ENCODE measurements around the gene SDHAF2. TPM values are rescaled to one million over a fixed set of nuclear protein-coding genes. Genes with fewer than 3 reads are reported as not detected.

Gene SDHAF2
- total and polyA plus RNA-seq, 7 experiments from 2014 or later = 36.1 to 116 (median 54.6) TPM

DNA sequence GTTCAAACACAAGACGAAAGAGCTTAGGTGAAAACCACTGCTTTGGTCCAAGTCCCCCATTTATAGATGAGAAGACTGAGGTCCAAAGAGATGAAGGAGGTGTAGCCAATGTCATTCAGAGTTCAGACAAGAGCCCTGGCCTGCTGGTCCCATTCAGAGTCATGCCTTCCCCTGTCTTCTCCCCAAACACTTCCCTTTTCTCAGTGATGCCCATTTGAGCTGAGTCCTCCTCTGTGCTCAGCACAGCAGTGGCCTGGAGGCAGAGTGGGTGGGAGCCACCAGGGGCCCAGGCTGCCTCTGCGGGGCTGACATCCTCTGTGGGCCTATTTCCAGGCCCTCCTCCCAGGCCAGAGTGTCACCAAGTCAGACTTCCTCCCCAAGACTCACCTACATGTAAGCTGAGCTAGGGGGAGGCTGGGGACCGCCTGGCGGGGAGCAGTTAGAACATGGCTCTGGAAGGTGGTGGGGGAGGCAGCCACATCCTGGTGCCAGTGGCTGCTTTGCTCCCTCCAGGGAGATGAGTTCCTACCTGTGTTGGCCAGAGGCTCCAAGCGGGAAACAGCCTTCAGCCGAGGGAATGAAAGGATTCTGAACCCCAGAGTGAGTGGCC, 56.2 kb downstream of the SDHAF2 start:
- Mint-ChIP-seq H3K4me1 (peaks cover 0 to 5% (median 0%) of the 10 kb centered on the region in 7 donors), H3K4me3 (no peak overlapping the region), H3K27me3 (peaks cover 0 to 14% (median 0%) of the 10 kb centered on the region in 5 donors), H3K36me3 (peaks cover 0 to 21% (median 7%) of the 10 kb centered on the region in 5 donors), H3K9me3 (no peaks in the 10 kb centered on the region), H3K27ac (peak overlapping the region in 2 of 9 donors; percentile 41 to 46)
- no peaks in the 10 kb centered on the region for H3K27me3 ChIP-seq (ENCODE audit: control insufficient read depth in 2 of 2, insufficient read depth in 2 of 2, low read length in 2 of 2)
- H3K36me3 ChIP-seq (ENCODE audit: control insufficient read depth in 2 of 3, insufficient read depth in 3 of 3, low read length in 3 of 3) = peaks cover 0 to 4% (median 0%) of the 10 kb centered on the region in 3 experiments
- DNase-seq (no peak), ATAC-seq (peak; percentile 45)
- H3K9me3 ChIP-seq (ENCODE audit: control insufficient read depth in 2 of 3, low read length in 3 of 3) = no peaks in the 10 kb centered on the region
- CTCF ChIA-PET = no interaction called here
- no peaks in the 10 kb centered on the region for H3K4me1 ChIP-seq (ENCODE audit: control insufficient read depth in 2 of 2, insufficient read depth in 2 of 2, low read length in 2 of 2)
- intact Hi-C loops (cut with micrococcal nuclease) = no loop called here
- no peak overlapping the region for H3K27ac ChIP-seq (ENCODE audit: low read depth, low read length)
- POLR2A ChIA-PET = interaction anchor here (0.6 kb wide), 1 partner anchor 9 kb away, joined by 3 read pairs; no protein-coding TSS in a partner anchor
- H3K4me3 ChIP-seq (ENCODE audit: low read length) = no peak overlapping the region

DNA sequence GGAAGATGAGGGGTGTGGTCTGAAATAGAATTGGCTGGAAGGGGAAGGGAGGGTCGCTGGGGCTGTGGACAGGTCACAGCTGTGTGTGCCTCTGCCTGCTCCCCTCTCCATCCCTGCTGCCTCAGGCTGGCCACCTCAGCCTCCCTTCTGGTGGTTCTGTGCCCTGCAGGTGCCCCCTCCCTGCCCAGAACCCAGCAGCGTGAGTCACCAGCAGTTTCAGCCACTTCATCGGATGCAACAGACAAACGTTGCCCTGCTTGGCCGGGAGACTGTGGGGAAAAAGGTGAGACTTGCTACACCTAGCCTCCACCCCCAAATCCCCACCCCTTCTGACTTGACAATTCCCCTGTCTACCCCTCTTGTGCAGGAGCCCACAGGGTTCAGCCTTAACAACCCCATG, 56.9 kb downstream of the SDHAF2 start:
- Histone ChIP-seq H3K27ac (ENCODE audit: low read depth, low read length) (no peak overlapping the region), H3K27me3 (ENCODE audit: control insufficient read depth in 2 of 2, insufficient read depth in 2 of 2, low read length in 2 of 2) (no peaks in the 10 kb centered on the region), H3K9me3 (ENCODE audit: control insufficient read depth in 2 of 3, low read length in 3 of 3) (no peaks in the 10 kb centered on the region), H3K4me1 (ENCODE audit: control insufficient read depth in 2 of 2, insufficient read depth in 2 of 2, low read length in 2 of 2) (no peaks in the 10 kb centered on the region), H3K4me3 (ENCODE audit: low read length) (no peak overlapping the region), H3K36me3 (ENCODE audit: control insufficient read depth in 2 of 3, insufficient read depth in 3 of 3, low read length in 3 of 3) (peaks cover 0 to 4% (median 0%) of the 10 kb centered on the region in 3 experiments)
- H3K27me3 Mint-ChIP-seq = peaks cover 0 to 11% (median 0%) of the 10 kb centered on the region in 5 donors
- ATAC-seq (no peak), DNase-seq (no peak)
- H3K9me3 Mint-ChIP-seq = no peaks in the 10 kb centered on the region
- CTCF ChIA-PET = no interaction called here
- no peak overlapping the region for H3K27ac Mint-ChIP-seq
- peaks cover 0 to 21% (median 7%) of the 10 kb centered on the region in 5 donors for H3K36me3 Mint-ChIP-seq
- H3K4me3 Mint-ChIP-seq = no peak overlapping the region
- intact Hi-C loops (cut with micrococcal nuclease) = no loop called here
- POLR2A ChIA-PET = no interaction called here
- peaks cover 0 to 3% (median 0%) of the 10 kb centered on the region in 7 donors for H3K4me1 Mint-ChIP-seq

DNA sequence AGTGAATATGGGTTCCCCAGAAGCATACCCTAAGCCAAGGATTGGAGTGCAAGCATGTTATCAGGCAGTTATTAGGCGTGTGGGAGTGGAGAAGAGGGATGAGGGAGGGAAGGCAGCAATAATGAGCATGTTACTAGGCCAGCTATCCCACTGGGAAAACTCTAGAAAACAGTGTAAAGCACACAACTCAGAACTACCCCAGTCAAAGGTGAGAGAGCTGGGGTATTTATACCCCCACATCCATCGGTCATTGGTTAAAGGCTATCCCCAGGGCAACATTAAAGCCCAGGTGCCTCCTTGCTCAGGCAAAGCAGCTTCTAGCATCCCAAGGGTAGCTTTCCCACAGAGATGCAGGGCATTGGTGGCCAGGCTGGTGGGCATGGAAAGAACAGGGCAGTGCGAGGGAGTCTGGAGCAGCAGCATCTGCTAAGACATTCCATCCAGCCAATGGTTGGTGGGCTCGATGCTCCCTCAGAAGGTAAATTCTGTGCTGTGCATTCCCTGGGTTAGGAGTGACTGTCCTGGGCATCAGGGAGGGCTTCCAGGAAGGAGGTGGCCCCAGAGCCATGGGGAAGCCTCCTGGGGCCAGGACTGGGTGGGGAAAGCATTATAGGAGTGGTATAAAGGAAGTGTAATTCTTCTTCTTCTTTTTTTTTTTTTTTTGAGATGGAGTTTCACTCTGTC, 57.6 kb downstream of the SDHAF2 start:
- ChIA-PET CTCF (no interaction called here), POLR2A (no interaction called here)
- Mint-ChIP-seq H3K4me1 (peaks cover 0 to 3% (median 0%) of the 10 kb centered on the region in 7 donors), H3K36me3 (peaks cover 0 to 25% (median 7%) of the 10 kb centered on the region in 5 donors), H3K4me3 (no peak overlapping the region), H3K27me3 (peaks cover 0 to 15% (median 0%) of the 10 kb centered on the region in 5 donors), H3K27ac (no peak overlapping the region), H3K9me3 (no peaks in the 10 kb centered on the region)
- no peak for ATAC-seq
- no peak overlapping the region for H3K27ac ChIP-seq (ENCODE audit: low read depth, low read length)
- intact Hi-C loops (cut with micrococcal nuclease) = no loop called here
- H3K36me3 ChIP-seq (ENCODE audit: control insufficient read depth in 2 of 3, insufficient read depth in 3 of 3, low read length in 3 of 3) = peaks cover 0 to 4% (median 0%) of the 10 kb centered on the region in 3 experiments
- H3K27me3 ChIP-seq (ENCODE audit: control insufficient read depth in 2 of 2, insufficient read depth in 2 of 2, low read length in 2 of 2) = no peaks in the 10 kb centered on the region
- no peak for DNase-seq
- H3K9me3 ChIP-seq (ENCODE audit: control insufficient read depth in 2 of 3, low read length in 3 of 3) = no peaks in the 10 kb centered on the region
- no peak overlapping the region for H3K4me3 ChIP-seq (ENCODE audit: low read length)
- no peaks in the 10 kb centered on the region for H3K4me1 ChIP-seq (ENCODE audit: control insufficient read depth in 2 of 2, insufficient read depth in 2 of 2, low read length in 2 of 2)

DNA sequence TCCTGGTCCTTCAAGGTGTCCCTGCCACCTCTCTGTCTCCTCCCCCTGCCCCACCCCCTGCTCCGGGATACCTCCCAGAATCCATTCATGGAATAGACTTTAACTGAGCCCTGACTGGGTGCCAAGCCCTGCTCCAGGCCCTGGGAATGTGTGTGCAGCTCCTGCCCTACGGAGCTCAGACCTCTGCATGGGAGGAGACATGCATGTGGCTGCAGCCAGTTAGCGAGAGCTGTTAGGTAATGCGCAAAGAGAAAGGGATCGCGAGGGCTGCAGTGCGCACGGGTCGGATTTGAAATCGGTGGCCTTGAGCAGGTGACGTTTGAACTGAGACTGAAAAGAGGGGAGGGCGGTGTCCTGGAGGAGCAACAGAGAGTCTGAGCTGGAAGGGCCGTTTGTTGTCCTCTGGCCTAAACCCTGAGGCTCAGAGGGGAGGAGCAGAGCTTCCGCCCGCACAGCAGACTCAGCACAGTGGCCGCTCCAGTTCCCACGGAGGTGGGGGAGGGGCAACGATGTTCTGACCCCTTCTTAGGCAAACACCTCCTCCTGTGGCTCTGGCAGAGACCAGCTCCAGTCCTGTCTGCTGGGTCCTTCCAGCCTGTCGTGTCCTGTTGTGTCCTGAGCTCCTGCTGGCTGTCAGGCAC, 58.8 kb downstream of the SDHAF2 start:
- Histone ChIP-seq H3K27me3 (ENCODE audit: control insufficient read depth in 2 of 2, insufficient read depth in 2 of 2, low read length in 2 of 2) (no peaks in the 10 kb centered on the region), H3K4me3 (ENCODE audit: low read length) (no peak overlapping the region), H3K36me3 (ENCODE audit: control insufficient read depth in 2 of 3, insufficient read depth in 3 of 3, low read length in 3 of 3) (peaks cover 0 to 4% (median 0%) of the 10 kb centered on the region in 3 experiments), H3K4me1 (ENCODE audit: control insufficient read depth in 2 of 2, insufficient read depth in 2 of 2, low read length in 2 of 2) (no peaks in the 10 kb centered on the region), H3K27ac (ENCODE audit: low read depth, low read length) (no peak overlapping the region), H3K9me3 (ENCODE audit: control insufficient read depth in 2 of 3, low read length in 3 of 3) (no peaks in the 10 kb centered on the region)
- ChIA-PET CTCF (no interaction called here), POLR2A (no interaction called here)
- peaks cover 0 to 25% (median 7%) of the 10 kb centered on the region in 5 donors for H3K36me3 Mint-ChIP-seq
- peaks cover 0 to 3% (median 0%) of the 10 kb centered on the region in 7 donors for H3K4me1 Mint-ChIP-seq
- intact Hi-C loops (cut with micrococcal nuclease) = no loop called here
- H3K9me3 Mint-ChIP-seq = no peaks in the 10 kb centered on the region
- peaks cover 0 to 6% (median 0%) of the 10 kb centered on the region in 5 donors for H3K27me3 Mint-ChIP-seq
- DNase-seq (no peak), ATAC-seq (no peak)
- no peak overlapping the region for H3K4me3 Mint-ChIP-seq
- no peak overlapping the region for H3K27ac Mint-ChIP-seq

DNA sequence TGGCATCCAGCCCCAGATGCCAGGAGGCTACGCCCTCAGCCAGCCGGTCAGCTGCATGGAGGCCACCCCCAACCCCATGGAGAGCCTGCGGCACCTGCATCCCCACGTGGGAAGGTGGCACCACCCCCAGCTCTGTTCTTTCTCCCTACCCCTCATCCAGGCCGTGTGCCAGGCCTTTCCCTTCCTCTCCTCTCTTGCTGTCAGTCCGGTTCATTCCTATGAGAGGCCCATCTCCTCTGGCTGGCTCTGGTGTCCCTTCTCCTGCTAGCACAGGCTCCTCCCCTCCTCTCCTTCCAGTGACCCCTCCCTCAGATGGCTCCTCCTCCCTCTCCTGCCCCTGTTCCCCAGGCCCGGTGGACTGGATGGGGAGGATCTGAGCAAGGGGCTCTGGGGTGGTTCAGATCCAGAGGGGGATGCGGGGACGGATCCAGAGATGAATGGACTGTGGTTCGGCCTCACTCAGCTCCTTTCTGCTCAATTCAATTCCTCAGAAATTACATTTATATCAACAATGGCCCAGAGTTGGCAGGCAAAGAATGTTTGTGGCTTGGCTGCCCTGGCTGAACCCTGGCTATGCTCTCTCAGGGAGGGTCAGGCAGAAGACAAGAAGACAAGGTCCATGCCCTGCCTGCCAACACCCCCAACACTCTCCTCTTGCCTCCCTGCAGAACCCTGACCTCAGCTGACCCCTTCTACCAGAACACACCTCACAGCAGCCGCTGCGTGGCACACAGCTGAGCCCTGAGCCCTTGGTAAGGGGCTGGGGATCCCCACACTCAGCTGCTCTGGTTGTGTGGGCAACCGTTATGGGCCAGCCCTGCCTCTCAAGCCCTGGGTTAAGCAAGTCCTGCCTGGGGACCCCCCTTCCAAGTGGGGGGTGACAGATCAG, 60.2 kb downstream of the SDHAF2 start:
- no peak for ATAC-seq
- Mint-ChIP-seq H3K4me1 (no peaks in the 10 kb centered on the region), H3K27me3 (peaks cover 0 to 6% (median 0%) of the 10 kb centered on the region in 5 donors), H3K9me3 (no peaks in the 10 kb centered on the region), H3K36me3 (peaks cover 0 to 22% (median 7%) of the 10 kb centered on the region in 5 donors), H3K27ac (no peak overlapping the region), H3K4me3 (no peak overlapping the region)
- intact Hi-C loops (cut with micrococcal nuclease) = no loop called here
- Histone ChIP-seq H3K4me1 (ENCODE audit: control insufficient read depth in 2 of 2, insufficient read depth in 2 of 2, low read length in 2 of 2) (no peaks in the 10 kb centered on the region), H3K27me3 (ENCODE audit: control insufficient read depth in 2 of 2, insufficient read depth in 2 of 2, low read length in 2 of 2) (no peaks in the 10 kb centered on the region), H3K27ac (ENCODE audit: low read depth, low read length) (no peak overlapping the region), H3K4me3 (ENCODE audit: low read length) (no peak overlapping the region), H3K36me3 (ENCODE audit: control insufficient read depth in 2 of 3, insufficient read depth in 3 of 3, low read length in 3 of 3) (peaks cover 0 to 4% (median 0%) of the 10 kb centered on the region in 3 experiments), H3K9me3 (ENCODE audit: control insufficient read depth in 2 of 3, low read length in 3 of 3) (no peaks in the 10 kb centered on the region)
- DNase-seq = no peak
- ChIA-PET POLR2A (no interaction called here), CTCF (no interaction called here)

DNA sequence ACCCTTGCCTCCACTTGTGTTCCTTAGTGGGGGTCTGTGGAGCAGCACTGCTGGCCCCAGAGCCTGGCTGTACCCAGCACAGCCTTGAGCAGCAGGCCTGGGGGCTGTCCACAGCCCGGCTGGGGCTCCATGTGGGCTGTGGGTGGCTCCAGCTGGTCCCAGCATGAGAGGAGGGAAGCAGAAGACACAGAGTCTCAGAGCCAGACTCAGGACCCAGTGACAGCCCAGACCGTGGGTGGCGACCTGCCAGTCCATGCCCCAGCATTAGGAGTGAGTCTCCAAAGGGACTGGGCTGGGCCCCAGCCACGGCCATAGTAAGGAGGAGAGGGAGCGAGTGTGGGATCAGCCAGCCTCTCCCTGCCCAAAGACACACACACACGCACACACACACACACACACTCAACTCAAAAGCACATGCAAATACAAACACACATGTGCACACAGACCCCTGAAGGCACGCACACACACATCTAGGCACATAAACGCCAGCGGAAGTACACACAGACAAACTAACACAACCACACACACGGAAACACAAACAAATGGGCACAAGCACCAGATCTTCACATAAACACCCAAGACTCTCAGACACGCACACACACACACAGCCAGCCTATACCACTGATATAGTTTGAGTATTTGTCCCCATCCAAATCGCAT, 61.9 kb downstream of the SDHAF2 start:
- ChIA-PET POLR2A (no interaction called here), CTCF (no interaction called here)
- H3K27me3 Mint-ChIP-seq = peaks cover 0 to 6% (median 0%) of the 10 kb centered on the region in 5 donors
- ATAC-seq (no peak), DNase-seq (no peak)
- Histone ChIP-seq H3K4me1 (ENCODE audit: control insufficient read depth in 2 of 2, insufficient read depth in 2 of 2, low read length in 2 of 2) (no peaks in the 10 kb centered on the region), H3K27ac (ENCODE audit: low read depth, low read length) (no peak overlapping the region), H3K9me3 (ENCODE audit: control insufficient read depth in 2 of 3, low read length in 3 of 3) (no peaks in the 10 kb centered on the region), H3K4me3 (ENCODE audit: low read length) (no peak overlapping the region), H3K27me3 (ENCODE audit: control insufficient read depth in 2 of 2, insufficient read depth in 2 of 2, low read length in 2 of 2) (no peaks in the 10 kb centered on the region), H3K36me3 (ENCODE audit: control insufficient read depth in 2 of 3, insufficient read depth in 3 of 3, low read length in 3 of 3) (peaks cover 0 to 4% (median 0%) of the 10 kb centered on the region in 3 experiments)
- H3K36me3 Mint-ChIP-seq = peaks cover 0 to 13% (median 7%) of the 10 kb centered on the region in 5 donors
- no peak overlapping the region for H3K27ac Mint-ChIP-seq
- H3K4me1 Mint-ChIP-seq = no peaks in the 10 kb centered on the region
- H3K9me3 Mint-ChIP-seq = no peaks in the 10 kb centered on the region
- no peak overlapping the region for H3K4me3 Mint-ChIP-seq
- intact Hi-C loops (cut with micrococcal nuclease) = no loop called here
